Measurements from ENCODE around the gene CKAP2L. TPM values are rescaled to one million over a fixed set of nuclear protein-coding genes. Genes with fewer than 3 reads are reported as not detected.

The CKAP2L gene
- polyA plus RNA-seq, 1 donor from 2014 or later, result 0.78 TPM

GRCh38 chr2:112774536-112775285, 10.3 kb upstream of the CKAP2L start:
- H3K9me2 ChIP-seq (ENCODE audit: insufficient read depth, low read length), result no peaks in the 10 kb centered on the region
- H3K27me3 ChIP-seq (ENCODE audit: insufficient read depth, low read depth, low read length), result no peaks in the 10 kb centered on the region
- no peaks in the 10 kb centered on the region for H3K36me3 ChIP-seq (ENCODE audit: insufficient read depth, low read length)
- H3K9ac ChIP-seq (ENCODE audit: low read length), result no peak overlapping the region
- H3K27ac ChIP-seq (ENCODE audit: low read length), result no peak overlapping the region
- H4K20me1 ChIP-seq (ENCODE audit: insufficient read depth), result no peaks in the 10 kb centered on the region
- H2AFZ ChIP-seq (ENCODE audit: low read depth, low read length), result no peak overlapping the region
- TF ChIP-seq REST (IDR thresholded peaks at IDR 0.05; ENCODE audit: borderline replicate concordance) (no peak), RAD21 (conservative IDR thresholded peaks at IDR 0.05) (no peak), CTCF (IDR thresholded peaks at IDR 0.05; ENCODE audit: poor library complexity, severe bottlenecking) (no peak)
- no peak overlapping the region for H3K4me3 ChIP-seq (ENCODE audit: low read length)
- no peaks in the 10 kb centered on the region for H3K79me2 ChIP-seq (replicated peaks; ENCODE audit: insufficient read depth, low read length)
- no peak overlapping the region for H3K4me2 ChIP-seq (ENCODE audit: low read length)
- no peaks in the 10 kb centered on the region for H3K9me3 ChIP-seq (ENCODE audit: low read length)
- H3F3A ChIP-seq (ENCODE audit: insufficient read depth, low read length, poor library complexity, severe bottlenecking), result no peaks in the 10 kb centered on the region

DNA sequence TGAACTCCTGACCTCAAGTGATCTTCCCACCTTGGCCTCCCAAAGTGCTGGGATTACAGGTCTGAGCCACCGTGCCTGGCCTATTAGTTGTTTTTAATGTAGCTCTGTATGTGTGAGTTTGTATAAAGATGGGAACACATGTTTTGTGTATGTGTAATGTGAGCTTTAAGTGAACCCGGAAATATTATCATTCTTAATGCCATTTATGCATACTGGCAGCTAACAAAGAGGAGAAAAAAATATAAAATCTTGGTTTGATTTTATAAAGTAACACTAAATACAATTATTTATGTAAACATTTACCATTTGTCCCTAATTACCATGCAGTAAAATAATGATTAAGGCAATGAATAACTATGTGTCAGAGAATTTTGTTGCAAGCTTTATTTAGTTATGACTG, 9.1 kb upstream of the CKAP2L start:
- H3K9ac ChIP-seq (ENCODE audit: low read length), result no peak overlapping the region
- H3F3A ChIP-seq (ENCODE audit: insufficient read depth, low read length, poor library complexity, severe bottlenecking), result no peaks in the 10 kb centered on the region
- no peaks in the 10 kb centered on the region for H3K36me3 ChIP-seq (ENCODE audit: insufficient read depth, low read length)
- H3K4me2 ChIP-seq (ENCODE audit: low read length), result no peak overlapping the region
- H3K9me2 ChIP-seq (ENCODE audit: insufficient read depth, low read length), result no peaks in the 10 kb centered on the region
- no peaks in the 10 kb centered on the region for H3K79me2 ChIP-seq (replicated peaks; ENCODE audit: insufficient read depth, low read length)
- no peaks in the 10 kb centered on the region for H3K9me3 ChIP-seq (ENCODE audit: low read length)
- no peaks in the 10 kb centered on the region for H4K20me1 ChIP-seq (ENCODE audit: insufficient read depth)
- no peak overlapping the region for H3K27ac ChIP-seq (ENCODE audit: low read length)
- TF ChIP-seq POLR2AphosphoS5 (IDR thresholded peaks at IDR 0.05) (no peak), SMC3 (conservative IDR thresholded peaks at IDR 0.05; ENCODE audit: poor library complexity) (no peak), RAD21 (conservative IDR thresholded peaks at IDR 0.05) (no peak), EZH2 (IDR thresholded peaks at IDR 0.05; ENCODE audit: borderline replicate concordance, insufficient read depth, low read length, poor library complexity, severe bottlenecking) (no peak), TAF1 (IDR thresholded peaks at IDR 0.05; ENCODE audit: low read depth) (no peak), REST (IDR thresholded peaks at IDR 0.05; ENCODE audit: borderline replicate concordance) (no peak), EP300 (conservative IDR thresholded peaks at IDR 0.05; ENCODE audit: poor library complexity, severe bottlenecking) (no peak), CTCF (IDR thresholded peaks at IDR 0.05; ENCODE audit: poor library complexity, severe bottlenecking) (no peak), MXI1 (conservative IDR thresholded peaks at IDR 0.05; ENCODE audit: poor library complexity, severe bottlenecking) (no peak)
- H2AFZ ChIP-seq (ENCODE audit: low read depth, low read length), result no peak overlapping the region
- H3K27me3 ChIP-seq (ENCODE audit: insufficient read depth, low read depth, low read length), result no peaks in the 10 kb centered on the region
- no peak overlapping the region for H3K4me3 ChIP-seq (ENCODE audit: low read length)
